Upper lobe of left lung (tissue), 4 donors: ENCODE data around the gene MEPCE.

Source experiments
- CTCF ChIP-seq, 6 experiments: fragments of 450-650 bp in 4 of 6; fragments of 200-600 bp in 2 of 6; sonication (generic) in 2 of 6; IDR thresholded peaks; one replicate each; pipeline ENCODE4 v1.5.1; 2016 to 2019; ENCODE audit warnings: antibody characterized with exemption in 6 of 6
- POLR2AphosphoS5 ChIP-seq, 2 donors: sonication (generic); formaldehyde crosslinking; IDR thresholded peaks; one replicate each; pipeline ENCODE4 v1.5.1; 2017; ENCODE audit warnings: antibody characterized with exemption in 2 of 2

GRCh38 chr7:100407285-100408180 lies 22.1 kb upstream of the MEPCE start:
- peak; percentile 27 to 58 (median 48) for TF ChIP-seq CTCF (IDR thresholded peaks at IDR 0.05)
- no peak for TF ChIP-seq POLR2AphosphoS5 (IDR thresholded peaks at IDR 0.05)
